Tibial nerve (tissue), 4 donors: ENCODE data around the gene TREML2. TPM values are rescaled to one million over a fixed set of nuclear protein-coding genes. Genes with fewer than 3 reads are reported as not detected.
"Not testable (repeated sequence)": the region's sequence is repeated elsewhere in the genome, so short reads cannot be mapped to it uniquely, and the experiment has no call there.

Experiments
- DNase-seq, 2 donors: peaks; one replicate each; pipeline ENCODE4 v3.0.0-alpha.2; 2019; ENCODE audit warnings: low spot score in 2 of 2
- H3K27ac ChIP-seq, 4 donors: fragments of 200-600 bp; sonication (generic) in 3 of 4; one replicate each; pipeline ENCODE4 v1.5.1; 2017 to 2019; ENCODE audit warnings: mild to moderate bottlenecking in 1 of 4
- H3K27me3 ChIP-seq, 2 donors: fragments of 200-600 bp; sonication (generic) in 1 of 2; one replicate each; pipeline versions ENCODE4 v1.5.1 to v1.6.0; 2017 to 2019
- H3K36me3 ChIP-seq, 3 donors: fragments of 200-600 bp; sonication (generic); one replicate each; pipeline ENCODE4 v1.5.1; 2018 to 2019
- H3K4me1 ChIP-seq, 4 donors: fragments of 200-600 bp; sonication (generic) in 3 of 4; one replicate each; pipeline ENCODE4 v1.5.1; 2017 to 2019
- H3K4me3 ChIP-seq, 4 donors: fragments of 200-600 bp; sonication (generic) in 3 of 4; one replicate each; pipeline ENCODE4 v1.5.1; 2017 to 2019; ENCODE audit warnings: mild to moderate bottlenecking in 1 of 4, moderate library complexity in 1 of 4
- H3K9me3 ChIP-seq, 4 donors: fragments of 200-600 bp; sonication (generic) in 3 of 4; one replicate each; pipeline ENCODE4 v1.5.1; 2017 to 2019
- EP300 ChIP-seq, 2 donors: sonication (generic); formaldehyde crosslinking; IDR thresholded peaks; one replicate each; pipeline ENCODE4 v1.6.1; 2017; ENCODE audit warnings: antibody characterized with exemption in 2 of 2, mild to moderate bottlenecking in 1 of 2
- POLR2A ChIP-seq, 2 donors: fragments of 450-650 bp; IDR thresholded peaks; one replicate each; pipeline ENCODE4 v1.6.1; 2017; ENCODE audit warnings: antibody characterized with exemption in 2 of 2, mild to moderate bottlenecking in 2 of 2, moderate library complexity in 2 of 2
- WGBS, 2 donors: methylation state at CpG; one replicate each; pipeline ENCODE4 v1.1.5; 2018; 5-methylcytosine and 5-hydroxymethylcytosine counted together
- total RNA-seq, 4 donors: library from RNA; depleted of rRNA; stranded (reverse); fragments of >200 nt; gene quantifications; one replicate each; pipeline ENCODE4 v1.1.0, GENCODE V29; 2016
- TF ChIP-seq, protein P1 (sequence below), 5 experiments: fragments of 200-600 bp in 3 of 5; fragments of 450-650 bp in 2 of 5; sonication (generic) in 3 of 5; IDR thresholded peaks; one replicate each; pipeline ENCODE4 v1.5.1; 2016 to 2019; ENCODE audit warnings: antibody characterized with exemption in 5 of 5, mild to moderate bottlenecking in 3 of 5, moderate library complexity in 2 of 5

TREML2 gene, protein sequence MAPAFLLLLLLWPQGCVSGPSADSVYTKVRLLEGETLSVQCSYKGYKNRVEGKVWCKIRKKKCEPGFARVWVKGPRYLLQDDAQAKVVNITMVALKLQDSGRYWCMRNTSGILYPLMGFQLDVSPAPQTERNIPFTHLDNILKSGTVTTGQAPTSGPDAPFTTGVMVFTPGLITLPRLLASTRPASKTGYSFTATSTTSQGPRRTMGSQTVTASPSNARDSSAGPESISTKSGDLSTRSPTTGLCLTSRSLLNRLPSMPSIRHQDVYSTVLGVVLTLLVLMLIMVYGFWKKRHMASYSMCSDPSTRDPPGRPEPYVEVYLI
- total RNA-seq, result not detected

DNA sequence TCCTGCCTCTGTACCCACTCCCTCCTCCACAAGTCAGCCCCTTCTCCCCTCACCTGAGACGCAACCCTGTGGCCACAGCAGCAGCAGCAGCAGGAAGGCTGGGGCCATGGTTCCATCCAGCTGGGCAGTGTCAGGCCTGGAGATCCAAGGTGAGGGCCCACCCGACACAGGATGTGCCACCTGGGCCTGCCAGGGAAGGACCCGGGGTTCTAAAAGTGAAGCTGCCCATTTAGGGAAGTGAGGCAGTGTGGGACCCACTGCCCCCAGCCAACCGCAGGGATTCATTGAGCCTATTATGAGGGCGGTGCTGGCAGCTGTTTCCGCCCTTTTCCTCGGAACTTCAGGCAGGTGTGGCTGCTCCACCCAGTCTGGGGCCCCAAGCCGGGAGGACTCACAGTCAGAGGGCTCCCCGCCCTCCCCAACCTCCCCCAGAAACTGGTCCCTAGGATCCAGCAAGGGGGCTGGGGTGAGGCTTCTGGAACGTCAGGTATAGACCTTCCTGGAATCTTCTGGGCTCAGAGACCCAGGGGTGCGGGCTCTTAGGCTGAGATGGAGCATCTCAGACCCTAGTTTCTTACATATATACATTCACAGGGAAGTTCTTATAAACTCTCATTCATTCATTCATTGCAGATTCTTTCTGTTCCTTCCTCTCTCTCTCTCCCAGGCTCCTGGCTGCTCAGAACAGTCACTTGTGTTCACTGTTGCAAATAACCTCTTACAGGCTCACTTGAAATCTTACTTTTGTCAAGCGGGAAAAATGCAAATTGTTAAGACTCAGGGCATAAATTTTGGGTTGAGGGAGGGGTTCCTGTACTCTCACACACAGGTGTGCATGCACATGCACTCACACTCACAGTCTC lies at the start of gene TREML2:
Gene TREML2 (minus strand): TSS at position 249 of the 863 bp plus-strand sequence. CDS start 141 bp downstream, at position 108.
- Histone ChIP-seq H3K36me3 (no peaks in the 10 kb centered on the region), H3K27ac (peak within 1 kb of the TSS in 3 of 4 donors; percentile 17 to 76 (median 36)), H3K9me3 (no peaks in the 10 kb centered on the region), H3K4me3 (no peak within 1 kb of the TSS), H3K4me1 (peaks cover 0 to 9% (median 0%) of the 10 kb centered on the region in 4 donors), H3K27me3 (no peaks in the 10 kb centered on the region)
- no peak for DNase-seq
- WGBS, 2 donors, result 62 to 63% methylated on average over 11 to 12 of the region's 12 CpGs
- TF ChIP-seq POLR2A (IDR thresholded peaks at IDR 0.05), result no peak
- TF ChIP-seq EP300 (IDR thresholded peaks at IDR 0.05), result no peak
- TF ChIP-seq, protein P1, sequence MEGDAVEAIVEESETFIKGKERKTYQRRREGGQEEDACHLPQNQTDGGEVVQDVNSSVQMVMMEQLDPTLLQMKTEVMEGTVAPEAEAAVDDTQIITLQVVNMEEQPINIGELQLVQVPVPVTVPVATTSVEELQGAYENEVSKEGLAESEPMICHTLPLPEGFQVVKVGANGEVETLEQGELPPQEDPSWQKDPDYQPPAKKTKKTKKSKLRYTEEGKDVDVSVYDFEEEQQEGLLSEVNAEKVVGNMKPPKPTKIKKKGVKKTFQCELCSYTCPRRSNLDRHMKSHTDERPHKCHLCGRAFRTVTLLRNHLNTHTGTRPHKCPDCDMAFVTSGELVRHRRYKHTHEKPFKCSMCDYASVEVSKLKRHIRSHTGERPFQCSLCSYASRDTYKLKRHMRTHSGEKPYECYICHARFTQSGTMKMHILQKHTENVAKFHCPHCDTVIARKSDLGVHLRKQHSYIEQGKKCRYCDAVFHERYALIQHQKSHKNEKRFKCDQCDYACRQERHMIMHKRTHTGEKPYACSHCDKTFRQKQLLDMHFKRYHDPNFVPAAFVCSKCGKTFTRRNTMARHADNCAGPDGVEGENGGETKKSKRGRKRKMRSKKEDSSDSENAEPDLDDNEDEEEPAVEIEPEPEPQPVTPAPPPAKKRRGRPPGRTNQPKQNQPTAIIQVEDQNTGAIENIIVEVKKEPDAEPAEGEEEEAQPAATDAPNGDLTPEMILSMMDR (IDR thresholded peaks at IDR 0.05), result no peak

DNA sequence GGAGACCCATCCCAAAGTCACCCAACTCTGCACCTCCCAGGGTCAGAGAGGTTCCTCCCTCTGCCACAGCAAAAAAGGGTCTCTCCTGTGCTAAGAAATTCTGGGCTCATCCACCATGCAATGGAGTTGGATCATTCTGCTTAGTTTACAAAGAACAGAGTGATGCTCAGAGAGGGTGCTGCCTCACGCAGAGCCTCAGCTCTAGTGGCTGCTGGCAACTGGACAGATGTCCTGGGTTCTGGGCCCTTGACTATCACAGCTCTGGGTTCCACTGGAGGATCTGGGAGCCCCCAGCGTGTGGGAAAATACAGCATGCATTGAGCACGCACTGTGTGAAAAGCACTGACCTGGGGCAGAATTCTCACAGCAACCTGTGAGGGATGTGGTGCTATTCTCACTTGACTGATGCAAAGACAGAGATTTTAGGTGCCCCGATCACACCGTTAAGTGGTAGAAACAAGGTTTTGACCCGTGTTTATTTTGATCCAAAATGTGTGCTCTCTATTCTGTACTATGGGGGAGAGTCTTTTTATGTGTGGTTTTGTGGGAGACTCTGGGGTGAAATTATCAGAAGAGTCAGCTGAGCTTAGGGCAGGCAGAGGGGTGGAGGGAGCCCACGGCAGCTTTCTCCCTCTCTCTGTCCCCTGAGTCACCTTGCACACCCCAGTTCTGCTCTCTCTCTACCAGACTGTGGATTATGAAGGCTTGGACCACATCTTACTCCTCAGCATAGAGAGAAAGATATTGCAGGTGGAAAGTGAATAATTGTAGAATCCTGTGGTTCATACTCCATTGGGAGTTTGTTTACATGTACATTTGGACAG lies 47.1 kb upstream of the TREML2 start:
- Histone ChIP-seq H3K27ac (no peak overlapping the region), H3K4me3 (no peak overlapping the region), H3K4me1 (no peaks in the 10 kb centered on the region), H3K36me3 (no peaks in the 10 kb centered on the region), H3K9me3 (peaks cover 0 to 4% (median 0%) of the 10 kb centered on the region in 4 donors), H3K27me3 (no peaks in the 10 kb centered on the region)
- 72 to 74% methylated on average over 7 of the region's 7 CpGs for WGBS, 2 donors
- DNase-seq, result no peak
- TF ChIP-seq, protein P1 (IDR thresholded peaks at IDR 0.05), result no peak
- TF ChIP-seq POLR2A (IDR thresholded peaks at IDR 0.05) (no peak), EP300 (IDR thresholded peaks at IDR 0.05) (no peak)

DNA sequence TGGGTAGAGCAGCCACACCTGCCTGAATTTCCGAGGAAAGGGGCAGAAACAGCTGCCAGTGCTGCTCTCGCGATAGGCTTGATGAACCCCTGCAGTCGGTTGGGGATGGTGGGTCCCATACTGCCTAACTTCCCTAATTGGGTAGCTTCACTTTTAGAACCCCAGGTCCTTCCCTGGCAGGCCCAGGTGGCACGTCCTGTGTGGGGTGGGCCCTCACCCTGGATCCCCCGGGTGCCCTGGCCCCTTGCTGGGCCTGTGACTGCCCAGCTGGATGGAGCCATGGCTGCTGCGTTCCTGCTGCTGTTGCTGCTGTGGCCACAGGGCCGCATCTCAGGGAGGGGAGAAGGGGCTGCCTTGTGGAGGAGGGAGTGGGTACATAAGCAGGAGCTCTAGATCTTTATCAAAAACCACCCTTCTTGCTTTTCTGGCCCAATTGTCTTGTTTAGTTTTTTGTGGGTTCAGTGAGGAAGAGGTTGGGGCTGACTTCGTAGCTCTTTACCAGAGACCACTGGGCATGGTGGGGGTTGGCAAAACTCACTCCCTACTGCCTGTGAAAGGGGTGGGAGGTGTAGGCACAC lies 46.4 kb upstream of the TREML2 start:
- 68 to 74% methylated on average over 7 to 9 of the region's 9 CpGs for WGBS, 2 donors
- H3K4me3 ChIP-seq, result no peak overlapping the region
- no peak for DNase-seq
- H3K27me3 ChIP-seq, result no peaks in the 10 kb centered on the region
- H3K9me3 ChIP-seq, result peaks cover 0 to 4% (median 0%) of the 10 kb centered on the region in 4 donors
- H3K4me1 ChIP-seq, result no peaks in the 10 kb centered on the region
- TF ChIP-seq EP300 (IDR thresholded peaks at IDR 0.05), result no peak
- no peak for TF ChIP-seq POLR2A (IDR thresholded peaks at IDR 0.05)
- TF ChIP-seq, protein P1 (IDR thresholded peaks at IDR 0.05), result no peak
- no peak overlapping the region for H3K27ac ChIP-seq
- H3K36me3 ChIP-seq, result no peaks in the 10 kb centered on the region

DNA sequence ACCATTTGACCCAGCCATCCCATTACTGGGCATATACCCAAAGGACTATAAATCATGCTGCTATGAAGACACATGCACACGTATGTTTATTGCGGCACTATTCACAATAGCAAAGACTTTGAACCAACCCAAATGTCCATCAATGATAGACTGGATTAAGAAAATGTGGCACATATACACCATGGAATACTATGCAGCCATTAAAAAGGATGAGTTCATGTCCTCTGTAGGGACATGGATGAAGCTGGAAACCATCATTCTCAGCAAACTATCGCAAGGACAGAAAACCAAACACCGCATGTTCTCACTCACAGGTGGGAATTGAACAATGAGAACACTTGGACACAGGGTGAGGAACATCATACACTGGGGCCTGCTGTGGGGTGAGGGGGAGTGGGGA lies 45.6 kb upstream of the TREML2 start:
- H3K36me3 ChIP-seq, H3K4me1 ChIP-seq, H3K27me3 ChIP-seq, DNase-seq, H3K27ac ChIP-seq, H3K4me3 ChIP-seq, H3K9me3 ChIP-seq: not testable (repeated sequence)
- WGBS, 2 donors, result 92 to 96% methylated on average over 4 of the region's 4 CpGs
